HG02884 (cell line): ENCODE results near the gene ARSG.
"Not testable (repeated sequence)": the region's sequence is repeated elsewhere in the genome, so short reads cannot be mapped to it uniquely, and the experiment has no call there.

Source experiments
- ATAC-seq: cut with Tn5 transposase; IDR thresholded peaks from one replicate; pipeline ENCODE4 v1.9.1; 2021; ENCODE audit warnings: mild to moderate bottlenecking, moderate library complexity; ENCODE audit not compliant: unreplicated experiment

ARSG gene

GRCh38 chr17:68391561-68392268, 100.4 kb downstream of the ARSG start:
- no peak for ATAC-seq

GRCh38 chr17:68394608-68395331, 103.5 kb downstream of the ARSG start:
- no peak for ATAC-seq

- ATAC-seq, result no peak
Observed at GRCh38 chr17:68396226-68397107, 105.2 kb downstream of the ARSG start.

GRCh38 chr17:68397108-68397536, 105.8 kb downstream of the ARSG start:
- no peak for ATAC-seq

- ATAC-seq, result no peak
Observed at GRCh38 chr17:68398691-68399637, 107.7 kb downstream of the ARSG start.

GRCh38 chr17:68399638-68400403, 108.5 kb downstream of the ARSG start:
- ATAC-seq, result no peak

- ATAC-seq, result no peak
Observed at GRCh38 chr17:68400404-68400735, 109.1 kb downstream of the ARSG start.

GRCh38 chr17:68401288-68401687, 110.0 kb downstream of the ARSG start:
- no peak for ATAC-seq

- ATAC-seq, result no peak
Observed at GRCh38 chr17:68403122-68403521, 111.8 kb downstream of the ARSG start.

- not testable (repeated sequence) for ATAC-seq
Observed at GRCh38 chr17:68403837-68404236, 112.5 kb downstream of the ARSG start.

- ATAC-seq, result not testable (repeated sequence)
Observed at GRCh38 chr17:68407656-68408055, 116.4 kb downstream of the ARSG start.

GRCh38 chr17:68413597-68414560, 122.6 kb downstream of the ARSG start:
- not testable (repeated sequence) for ATAC-seq

- not testable (repeated sequence) for ATAC-seq
Observed at GRCh38 chr17:68414901-68415300, 123.6 kb downstream of the ARSG start.

GRCh38 chr17:68417317-68417716, 126.0 kb downstream of the ARSG start:
- no peak for ATAC-seq

- ATAC-seq, result no peak
Observed at GRCh38 chr17:68418876-68419275, 127.6 kb downstream of the ARSG start.

GRCh38 chr17:68420065-68420464, 128.8 kb downstream of the ARSG start:
- no peak for ATAC-seq

- ATAC-seq, result no peak
Observed at GRCh38 chr17:68421486-68421885, 130.2 kb downstream of the ARSG start.

- ATAC-seq, result no peak
Observed at GRCh38 chr17:68422821-68423220, 131.5 kb downstream of the ARSG start.
